Measurements from ENCODE around the gene PKP4. TPM values are rescaled to one million over a fixed set of nuclear protein-coding genes. Genes with fewer than 3 reads are reported as not detected.
"Not testable (repeated sequence)": the region's sequence is repeated elsewhere in the genome, so short reads cannot be mapped to it uniquely, and the experiment has no call there.

Gene PKP4
- total and polyA plus RNA-seq, 12 donors: 17.9 to 59.0 (median 45.2) TPM

DNA sequence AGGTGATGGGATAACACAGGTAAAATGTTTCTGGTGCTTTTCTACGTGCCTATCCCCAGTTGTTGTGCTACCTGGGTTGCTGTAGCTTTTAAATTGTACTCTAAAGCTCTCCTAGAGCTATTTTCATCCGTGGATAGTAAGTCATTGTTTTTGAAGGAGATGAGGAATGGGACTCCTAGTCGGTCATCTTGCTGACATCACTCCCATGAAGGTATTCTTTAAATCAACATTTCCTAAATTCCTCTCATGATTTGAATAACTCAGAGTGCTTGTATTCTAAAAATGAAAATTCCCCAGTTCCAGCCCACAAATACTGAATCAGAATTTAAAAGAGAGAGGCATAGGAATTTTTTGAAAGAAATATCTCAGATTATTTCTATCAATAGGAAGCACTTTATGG, 44.5 kb upstream of the PKP4 start:
- 36 to 55% methylated on average over 3 of the region's 3 CpGs for WGBS, 2 donors
- intact Hi-C loops (cut with DNase I): no loop called here
- DNase-seq (no peak), ATAC-seq (no peak)
- peaks cover 0 to 45% (median 29%) of the 10 kb centered on the region in 11 donors for H3K9me3 ChIP-seq
- no peaks in the 10 kb centered on the region for H3K36me3 ChIP-seq
- H3K4me1 ChIP-seq: no peaks in the 10 kb centered on the region
- H3K27me3 ChIP-seq: no peaks in the 10 kb centered on the region
- TF ChIP-seq, protein P1, sequence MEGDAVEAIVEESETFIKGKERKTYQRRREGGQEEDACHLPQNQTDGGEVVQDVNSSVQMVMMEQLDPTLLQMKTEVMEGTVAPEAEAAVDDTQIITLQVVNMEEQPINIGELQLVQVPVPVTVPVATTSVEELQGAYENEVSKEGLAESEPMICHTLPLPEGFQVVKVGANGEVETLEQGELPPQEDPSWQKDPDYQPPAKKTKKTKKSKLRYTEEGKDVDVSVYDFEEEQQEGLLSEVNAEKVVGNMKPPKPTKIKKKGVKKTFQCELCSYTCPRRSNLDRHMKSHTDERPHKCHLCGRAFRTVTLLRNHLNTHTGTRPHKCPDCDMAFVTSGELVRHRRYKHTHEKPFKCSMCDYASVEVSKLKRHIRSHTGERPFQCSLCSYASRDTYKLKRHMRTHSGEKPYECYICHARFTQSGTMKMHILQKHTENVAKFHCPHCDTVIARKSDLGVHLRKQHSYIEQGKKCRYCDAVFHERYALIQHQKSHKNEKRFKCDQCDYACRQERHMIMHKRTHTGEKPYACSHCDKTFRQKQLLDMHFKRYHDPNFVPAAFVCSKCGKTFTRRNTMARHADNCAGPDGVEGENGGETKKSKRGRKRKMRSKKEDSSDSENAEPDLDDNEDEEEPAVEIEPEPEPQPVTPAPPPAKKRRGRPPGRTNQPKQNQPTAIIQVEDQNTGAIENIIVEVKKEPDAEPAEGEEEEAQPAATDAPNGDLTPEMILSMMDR (IDR thresholded peaks at IDR 0.05): no peak
- no peak overlapping the region for H3K27ac ChIP-seq
- H3K4me3 ChIP-seq: no peak overlapping the region

DNA sequence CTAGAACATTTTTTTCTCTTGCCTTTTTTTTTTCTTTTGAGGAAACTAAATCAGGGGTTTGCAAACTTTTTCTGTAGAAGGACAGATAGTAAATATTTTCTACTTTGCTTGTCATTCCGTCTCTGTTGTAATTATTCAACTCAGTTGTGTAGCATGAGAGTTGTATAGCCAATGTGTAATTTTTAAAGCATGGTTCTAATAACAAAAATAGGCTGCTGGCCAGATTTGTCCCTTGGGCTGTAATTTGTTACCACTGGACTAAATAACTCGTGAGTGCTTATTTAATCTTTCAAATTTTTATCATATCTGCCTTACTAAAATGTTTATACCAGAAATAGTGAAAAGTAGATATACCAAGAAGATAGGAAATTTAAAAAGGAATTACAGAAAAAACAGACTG, 43.2 kb upstream of the PKP4 start:
- Histone ChIP-seq H3K9me3 (peaks cover 0 to 47% (median 29%) of the 10 kb centered on the region in 11 donors), H3K4me3 (no peak overlapping the region), H3K27ac (no peak overlapping the region), H3K4me1 (no peaks in the 10 kb centered on the region), H3K27me3 (no peaks in the 10 kb centered on the region), H3K36me3 (no peaks in the 10 kb centered on the region)
- ATAC-seq (no peak), DNase-seq (no peak)
- TF ChIP-seq, protein P1 (IDR thresholded peaks at IDR 0.05): no peak
- 56 to 70% methylated on average over 2 of the region's 2 CpGs for WGBS, 2 donors
- intact Hi-C loops (cut with DNase I): no loop called here

DNA sequence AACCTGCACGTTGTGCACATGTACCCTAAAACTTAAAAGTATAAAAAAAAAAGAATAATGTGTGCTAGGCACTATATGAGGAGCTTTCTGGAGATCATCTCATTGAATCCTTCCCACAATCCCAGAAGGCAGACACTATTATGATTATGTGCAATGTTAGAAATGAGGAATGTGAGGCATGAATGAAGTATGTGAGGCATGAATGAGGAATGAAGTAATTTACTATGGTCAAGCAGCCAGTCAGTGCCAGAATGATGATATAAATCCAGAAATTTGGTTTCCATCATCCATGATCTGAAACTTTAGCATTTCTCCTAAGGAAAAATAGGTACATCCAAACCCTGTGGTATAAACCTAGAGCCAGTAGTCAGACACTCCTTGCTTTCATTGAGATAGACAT, 42.2 kb upstream of the PKP4 start:
- Histone ChIP-seq H3K27me3 (no peaks in the 10 kb centered on the region), H3K4me1 (no peaks in the 10 kb centered on the region), H3K27ac (no peak overlapping the region), H3K36me3 (no peaks in the 10 kb centered on the region), H3K9me3 (peaks cover 0 to 47% (median 29%) of the 10 kb centered on the region in 11 donors), H3K4me3 (no peak overlapping the region)
- no peak for ATAC-seq
- intact Hi-C loops (cut with DNase I): no loop called here
- 81 to 95% methylated on average over 1 of the region's 1 CpG for WGBS, 2 donors
- no peak for DNase-seq
- TF ChIP-seq, protein P1 (IDR thresholded peaks at IDR 0.05): no peak

DNA sequence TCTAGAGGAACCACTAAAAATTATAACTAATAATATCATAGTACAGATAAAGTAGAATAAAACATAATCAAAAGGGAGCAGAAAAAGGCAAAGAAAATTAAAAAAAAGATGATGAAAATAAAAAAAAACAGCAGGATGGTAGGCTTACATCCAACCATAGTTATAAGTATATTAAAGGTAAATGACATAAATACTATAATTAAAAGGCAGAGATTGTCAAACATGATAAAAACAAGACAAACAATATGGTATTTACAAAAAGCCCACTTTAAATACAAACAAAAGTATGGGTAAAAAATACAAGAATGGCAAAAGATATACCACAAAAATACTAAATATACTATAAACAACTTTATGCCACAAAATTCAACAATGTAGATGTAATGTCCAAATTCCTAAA, 24.6 kb upstream of the PKP4 start:
- Histone ChIP-seq H3K4me1 (no peaks in the 10 kb centered on the region), H3K4me3 (no peak overlapping the region), H3K9me3 (peaks cover 0 to 52% (median 20%) of the 10 kb centered on the region in 11 donors), H3K27me3 (no peaks in the 10 kb centered on the region), H3K27ac (no peak overlapping the region), H3K36me3 (no peaks in the 10 kb centered on the region)
- TF ChIP-seq, protein P1 (IDR thresholded peaks at IDR 0.05): no peak
- DNase-seq: no peak
- intact Hi-C loops (cut with DNase I): no loop called here
- no peak for ATAC-seq

DNA sequence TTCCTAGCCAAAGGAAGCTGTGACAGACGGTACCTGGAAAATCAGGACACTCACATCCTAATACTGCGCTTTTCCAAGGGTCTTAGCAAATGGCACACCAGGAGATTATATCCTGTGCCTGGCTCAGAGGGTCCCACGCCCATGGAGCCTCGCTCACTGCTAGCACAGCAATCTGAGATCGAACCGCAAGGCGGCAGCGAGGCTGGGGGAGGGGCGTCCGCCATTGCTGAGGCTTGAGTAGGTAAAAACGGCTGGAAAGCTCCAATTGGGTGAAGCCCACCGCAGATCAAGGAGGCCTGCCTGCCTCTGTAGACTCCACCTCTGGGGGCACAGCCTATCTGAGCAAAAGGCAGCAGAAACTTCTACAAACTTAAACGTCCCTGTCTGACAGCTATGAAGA, 23.0 kb upstream of the PKP4 start:
- H3K4me1 ChIP-seq; H3K27ac ChIP-seq; H3K27me3 ChIP-seq; H3K36me3 ChIP-seq; intact Hi-C loops (cut with DNase I); DNase-seq; ATAC-seq; H3K4me3 ChIP-seq: not testable (repeated sequence)
- H3K9me3 ChIP-seq: peaks cover 0 to 54% (median 20%) of the 10 kb centered on the region in 11 donors
- WGBS, 2 donors: 89% methylated on average over 13 of the region's 13 CpGs

DNA sequence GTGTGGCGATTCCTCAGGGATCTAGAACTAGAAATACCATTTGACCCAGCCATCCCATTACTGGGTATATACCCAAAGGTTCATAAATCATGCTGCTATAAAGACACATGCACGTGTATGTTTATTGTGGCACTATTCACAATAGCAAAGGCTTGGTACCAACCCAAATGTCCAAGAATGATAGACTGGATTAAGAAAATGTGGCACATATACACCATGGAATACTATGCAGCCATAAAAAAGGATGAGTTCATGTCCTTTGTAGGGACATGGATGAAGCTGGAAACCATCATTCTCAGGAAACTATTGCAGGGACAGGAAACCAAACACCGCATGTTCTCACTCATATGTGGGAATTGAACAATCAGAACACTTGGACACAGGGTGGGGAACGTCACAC, 17.7 kb upstream of the PKP4 start:
- DNase-seq; H3K4me3 ChIP-seq; intact Hi-C loops (cut with DNase I); H3K4me1 ChIP-seq; H3K27ac ChIP-seq; H3K27me3 ChIP-seq; ATAC-seq; H3K36me3 ChIP-seq: not testable (repeated sequence)
- H3K9me3 ChIP-seq: peaks cover 0 to 38% (median 0%) of the 10 kb centered on the region in 11 donors
- 91 to 93% methylated on average over 3 to 4 of the region's 4 CpGs for WGBS, 2 donors

Measured in heart right ventricle (tissue), 16 donors.